ENCODE data around the gene HEATR5A.

The HEATR5A gene

GRCh38 chr14:31426663-31427062 is 6.3 kb upstream of the HEATR5A start:
- DNase-seq (ENCODE audit: low spot score): no peak

- DNase-seq (ENCODE audit: low spot score): no peak
Observed at GRCh38 chr14:31425905-31426304, 5.6 kb upstream of the HEATR5A start.

- no peak for DNase-seq (ENCODE audit: low spot score)
Observed at GRCh38 chr14:31421200-31421599, 850 bp upstream of the HEATR5A start.

- DNase-seq (ENCODE audit: low spot score): peak; percentile 81
Observed at GRCh38 chr14:31419967-31420318, 407 bp downstream of the HEATR5A start.

- DNase-seq (ENCODE audit: low spot score): no peak
Observed at GRCh38 chr14:31419179-31419966, 977 bp downstream of the HEATR5A start.

DNA sequence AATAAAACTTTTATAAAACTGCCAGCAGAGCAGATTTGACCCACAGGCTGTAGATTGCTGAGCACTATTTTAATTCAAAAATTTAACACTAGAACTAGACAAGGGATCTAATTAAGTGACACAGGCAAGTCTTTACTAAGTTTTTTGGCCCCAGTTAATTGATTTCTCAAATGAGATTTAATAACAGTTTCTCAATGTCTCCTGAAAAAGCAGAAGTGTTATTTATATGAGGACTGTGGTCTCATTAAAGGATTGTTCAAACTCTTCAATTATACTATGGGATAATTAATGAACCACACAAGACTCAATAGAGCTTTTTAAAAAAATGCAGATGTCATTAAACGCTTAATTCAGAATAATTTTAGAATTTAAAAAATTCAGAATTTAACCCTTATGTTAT is 1.9 kb downstream of the HEATR5A start:
- DNase-seq (ENCODE audit: low spot score): no peak

GRCh38 chr14:31414190-31414833 is 6.0 kb downstream of the HEATR5A start:
- peak; percentile 57 for DNase-seq (ENCODE audit: low spot score)

DNA sequence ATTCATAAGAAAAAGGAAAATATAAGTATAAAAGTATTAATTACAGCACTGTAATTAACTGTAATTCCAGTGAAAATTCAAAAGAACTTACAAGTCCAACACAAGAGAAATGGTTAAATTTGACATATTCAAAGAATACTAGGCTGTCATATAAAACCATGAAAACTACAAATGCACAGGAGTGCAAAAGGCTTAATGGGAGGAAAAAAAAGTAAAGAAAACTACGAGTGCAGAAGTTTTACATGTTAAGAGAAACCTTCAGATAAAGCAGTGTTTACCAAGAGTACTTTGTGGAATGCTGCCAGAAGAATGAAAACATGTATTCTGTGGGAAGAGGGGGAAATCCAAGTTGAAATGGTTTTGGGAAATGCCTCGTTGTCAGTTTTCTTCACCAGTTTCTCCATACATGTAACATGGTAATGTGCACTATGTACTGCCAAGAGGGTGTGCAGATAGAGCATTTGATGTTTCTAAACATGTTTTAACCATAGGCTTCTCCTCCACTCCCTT is 9.1 kb downstream of the HEATR5A start:
- DNase-seq (ENCODE audit: low spot score): no peak

DNA sequence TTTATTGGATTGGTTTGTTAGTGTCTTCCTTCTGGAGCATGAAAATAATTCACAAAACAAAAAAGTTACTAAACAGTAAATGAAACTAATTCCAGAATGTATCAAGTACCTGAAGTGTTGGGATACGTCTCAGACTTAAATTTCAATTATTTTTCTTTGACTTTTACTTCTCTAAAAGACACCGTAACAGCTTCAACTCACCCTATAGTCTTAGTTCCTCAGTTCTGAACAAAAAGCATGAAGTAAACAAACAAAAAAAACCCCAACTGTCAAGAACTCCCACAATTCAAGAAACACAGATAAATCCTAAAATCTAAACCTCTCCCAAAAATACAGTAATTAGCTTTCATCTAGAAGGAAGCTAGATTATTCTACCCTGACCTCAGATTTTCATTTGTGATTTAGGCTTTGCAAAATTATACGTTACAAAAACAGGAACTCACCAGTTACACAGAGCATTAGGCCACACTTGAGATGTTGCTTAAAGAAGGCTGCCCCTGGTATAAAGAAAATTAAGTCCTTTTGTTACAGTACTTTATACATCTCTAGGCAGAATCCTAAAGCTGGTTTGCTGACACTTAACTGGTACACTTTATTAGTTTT is 10.2 kb downstream of the HEATR5A start:
- no peak for DNase-seq (ENCODE audit: low spot score)

GRCh38 chr14:31408421-31408820 is 11.9 kb downstream of the HEATR5A start:
- no peak for DNase-seq (ENCODE audit: low spot score)

DNA sequence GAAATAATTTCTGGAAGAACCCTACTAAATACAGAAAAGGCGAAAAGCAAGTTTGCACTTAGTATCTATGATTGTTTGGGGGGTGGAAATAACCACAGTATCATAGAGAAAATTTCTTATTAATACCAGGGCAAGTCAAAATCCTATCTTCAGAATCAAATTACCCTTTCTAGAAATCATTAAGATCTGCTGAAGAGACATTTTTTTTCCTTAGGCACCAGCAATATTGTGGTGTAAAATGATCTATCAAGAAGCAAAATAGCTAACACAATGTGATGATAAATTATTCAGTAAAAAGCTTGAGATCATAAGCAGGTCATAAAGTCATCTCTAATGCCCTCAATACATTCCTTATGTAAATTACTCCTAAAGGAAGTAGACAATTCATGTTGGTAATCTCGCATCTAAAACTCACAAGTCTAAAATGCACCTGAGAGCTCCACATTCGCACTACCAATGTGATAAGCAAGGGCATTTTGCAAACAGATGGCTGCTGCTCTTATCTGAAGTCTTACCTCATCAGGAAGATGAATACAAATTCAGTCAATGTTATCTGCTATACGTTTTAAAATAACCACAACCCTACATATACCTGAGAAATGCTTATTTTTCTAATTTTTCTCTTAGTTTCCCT is 14.6 kb downstream of the HEATR5A start:
- no peak for DNase-seq (ENCODE audit: low spot score)

DNA sequence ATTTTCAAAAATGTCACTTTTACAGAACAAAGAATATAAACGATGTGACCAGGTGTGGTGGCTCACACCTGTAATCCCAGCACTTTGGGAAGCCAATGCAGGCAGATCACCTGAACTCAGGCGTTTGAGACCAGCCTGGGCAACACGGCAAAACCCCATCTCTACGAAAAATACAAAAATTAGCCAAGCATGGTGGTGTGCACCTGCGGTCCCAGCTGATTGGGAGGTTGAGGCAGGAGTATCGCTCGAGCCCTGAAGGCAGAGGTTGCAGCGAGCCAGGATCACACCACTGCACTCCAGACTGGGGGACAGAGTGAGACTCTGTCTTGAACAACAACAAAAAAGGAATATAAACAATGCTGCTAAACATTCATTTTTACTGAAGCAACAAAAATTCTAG is 15.2 kb downstream of the HEATR5A start:
- no peak for DNase-seq (ENCODE audit: low spot score)

DNA sequence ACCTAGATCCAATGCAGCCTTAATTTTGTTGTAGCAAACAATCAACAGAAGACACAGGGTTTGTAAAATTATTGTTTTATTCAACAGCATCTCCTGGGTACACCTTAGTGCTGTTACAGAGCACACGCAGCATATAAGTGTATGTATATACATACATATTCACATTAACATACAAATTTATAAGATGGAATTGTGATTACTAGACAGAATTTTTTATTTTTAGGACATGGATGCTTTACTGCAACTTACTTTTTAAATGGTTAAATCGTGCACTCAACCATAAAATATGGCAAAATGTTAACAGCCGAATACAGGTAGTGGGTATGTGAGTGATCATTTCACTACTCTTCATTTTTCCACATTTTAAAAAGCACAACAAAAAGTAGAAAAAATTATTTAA is 16.6 kb downstream of the HEATR5A start:
- DNase-seq (ENCODE audit: low spot score): no peak

- no peak for DNase-seq (ENCODE audit: low spot score)
Observed at GRCh38 chr14:31402764-31403439, 17.4 kb downstream of the HEATR5A start.

GRCh38 chr14:31401369-31401932 is 18.9 kb downstream of the HEATR5A start:
- no peak for DNase-seq (ENCODE audit: low spot score)

DNA sequence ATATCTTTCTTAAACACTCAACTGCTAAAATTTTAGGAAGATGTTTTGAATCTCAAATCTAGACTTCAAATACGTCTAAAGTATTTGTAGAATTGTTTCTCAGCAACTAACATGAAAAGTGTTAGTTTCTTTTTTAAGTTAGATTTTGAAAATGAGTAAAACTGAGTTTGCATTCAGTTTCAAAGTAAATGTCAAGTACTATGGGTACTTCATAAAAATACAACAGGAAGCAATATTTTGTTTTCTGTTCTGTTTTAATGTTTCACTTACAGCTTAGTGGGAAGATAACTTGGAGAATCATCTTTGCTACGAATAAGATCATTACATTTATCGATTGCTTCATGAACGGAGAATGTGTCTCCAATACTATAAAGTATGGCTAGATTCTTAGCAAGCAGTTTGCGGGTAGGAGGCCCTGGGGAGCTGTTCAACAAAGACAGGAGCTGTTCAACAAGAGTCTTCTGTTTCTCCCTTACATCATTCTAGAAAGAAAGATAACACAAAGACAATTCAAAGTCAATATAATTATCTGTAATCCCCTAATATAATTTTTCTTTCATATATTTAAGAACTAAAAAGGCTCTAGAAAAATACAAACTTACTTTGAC is 20.2 kb downstream of the HEATR5A start:
- DNase-seq (ENCODE audit: low spot score): no peak

- DNase-seq (ENCODE audit: low spot score): no peak
Observed at GRCh38 chr14:31395572-31396205, 24.7 kb downstream of the HEATR5A start.

DNA sequence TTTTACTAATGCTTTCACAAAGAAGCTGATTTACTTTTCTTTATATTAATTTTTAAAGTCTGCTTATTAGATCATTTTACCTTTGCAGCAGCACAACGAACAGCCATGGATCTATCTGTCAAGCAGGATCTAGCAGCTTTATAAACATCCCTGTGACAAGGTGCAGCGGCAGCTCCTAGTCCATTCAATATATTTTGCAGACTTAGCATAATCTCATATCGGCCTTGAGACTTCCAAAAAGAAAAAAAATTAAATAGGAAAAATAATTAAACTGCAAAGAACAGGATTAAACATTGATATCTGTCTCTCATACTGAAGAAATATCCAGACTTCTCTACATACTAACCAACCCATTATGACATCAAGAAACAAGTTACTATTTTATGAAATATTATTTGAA is 25.2 kb downstream of the HEATR5A start:
- no peak for DNase-seq (ENCODE audit: low spot score)

DNA sequence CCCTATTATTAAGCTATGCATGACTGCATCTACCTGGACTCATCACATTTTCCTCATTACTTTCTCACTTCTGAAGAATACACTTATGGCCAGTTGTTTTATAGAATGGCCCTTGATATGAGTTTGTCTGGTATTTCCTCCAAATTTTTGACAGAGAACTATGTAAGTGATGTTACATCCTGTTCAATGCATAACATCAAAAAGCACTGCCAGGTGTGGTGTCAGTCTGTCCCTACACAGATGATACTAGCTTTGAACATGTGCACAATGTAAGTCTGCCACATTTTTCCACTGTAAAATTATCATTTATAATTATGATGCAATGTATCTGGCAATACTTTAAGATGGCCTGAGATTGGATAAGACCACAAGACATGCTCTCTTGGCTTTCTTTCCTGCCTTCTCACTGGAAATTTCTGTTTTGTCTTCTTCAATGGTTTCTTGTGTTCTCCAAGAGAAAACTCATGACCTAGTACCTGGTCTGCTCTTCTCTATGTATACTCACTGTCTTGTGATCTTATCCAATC is 28.3 kb downstream of the HEATR5A start:
- DNase-seq (ENCODE audit: low spot score): no peak

DNA sequence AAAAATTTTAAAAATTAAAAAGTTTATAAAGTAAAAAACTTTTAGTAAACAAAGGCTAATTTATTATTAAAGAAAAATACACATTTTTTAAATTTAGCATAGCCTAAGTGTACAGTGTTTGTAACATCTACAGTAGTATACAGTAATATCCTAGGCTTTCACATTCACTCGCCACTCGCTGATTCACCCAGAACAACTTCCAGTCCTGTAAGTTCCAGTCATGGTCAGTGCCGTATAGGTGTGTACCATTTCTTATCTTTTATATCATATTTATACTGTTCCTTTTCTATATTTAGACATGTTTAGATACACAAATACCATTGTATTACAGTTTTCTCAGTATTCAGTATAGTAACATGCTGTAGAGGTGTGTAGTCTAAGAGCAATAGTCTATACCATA is 28.9 kb downstream of the HEATR5A start:
- no peak for DNase-seq (ENCODE audit: low spot score)

- DNase-seq (ENCODE audit: low spot score): no peak
Observed at GRCh38 chr14:31389946-31390345, 30.4 kb downstream of the HEATR5A start.
